BJ (cell line): Measurements from ENCODE around the gene AURKAIP1. TPM values are rescaled to one million over a fixed set of nuclear protein-coding genes. Genes with fewer than 3 reads are reported as not detected.
"Not testable (repeated sequence)": the region's sequence is repeated elsewhere in the genome, so short reads cannot be mapped to it uniquely, and the experiment has no call there.

ENCODE experiments used
- CTCF ChIA-PET: fragments of 350-600 bp; formaldehyde crosslinking; extraction: SDS; loops from one replicate; lab custom pipeline; 2021; ENCODE audit warnings: antibody characterized with exemption, inconsistent platforms; lab: Yijun Ruan, JAX
- POLR2A ChIA-PET: fragments of 300-600 bp; sonication (Branson Sonifier 250); formaldehyde crosslinking; extraction: SDS; loops from one replicate; lab custom pipeline; 2021; ENCODE audit warnings: antibody characterized with exemption; lab: Charles Lee
- DNase-seq: peaks from one replicate; pipeline ENCODE4 v3.0.0-alpha.2; 2011; ENCODE audit warnings: low read depth
- H3K27me3 ChIP-seq: 2 replicates; pipeline ENCODE4 v1.6.0; 2011; ENCODE audit warnings: low read length; ENCODE audit not compliant: control insufficient read depth, insufficient read depth
- H3K36me3 ChIP-seq: 2 replicates; pipeline ENCODE4 v1.5.1; 2011; ENCODE audit warnings: low read length; ENCODE audit not compliant: control insufficient read depth, insufficient read depth
- H3K4me3 ChIP-seq: 2 replicates; pipeline ENCODE4 v1.5.1; 2011; ENCODE audit warnings: low read depth, mild to moderate bottlenecking, control low read depth, low read length
- polyA plus RNA-seq: library from polyadenylated mRNA; depleted of rRNA; stranded (reverse); fragments of >200 nt; gene quantifications from 2 replicates; pipeline ENCODE4 v1.2.3, GENCODE V29; 2011
- TF ChIP-seq, protein P1 (sequence below): IDR thresholded peaks from 2 replicates; pipeline ENCODE4 v1.5.1; 2011; ENCODE audit warnings: low read depth, mild to moderate bottlenecking, control low read depth, inconsistent platforms, low read length, moderate library complexity; ENCODE audit not compliant: insufficient read depth

The AURKAIP1 gene
- polyA plus RNA-seq, 1 experiment, result 97.8 TPM

- DNase-seq, result no peak
- ChIA-PET CTCF (interaction anchor here (1.8 to 2.4 kb wide), 2 partner anchors 11 to 16 kb away, joined by 7 to 8 read pairs; partner anchors contain the start of gene CCNL2), POLR2A (no interaction called here)
- TF ChIP-seq, protein P1, sequence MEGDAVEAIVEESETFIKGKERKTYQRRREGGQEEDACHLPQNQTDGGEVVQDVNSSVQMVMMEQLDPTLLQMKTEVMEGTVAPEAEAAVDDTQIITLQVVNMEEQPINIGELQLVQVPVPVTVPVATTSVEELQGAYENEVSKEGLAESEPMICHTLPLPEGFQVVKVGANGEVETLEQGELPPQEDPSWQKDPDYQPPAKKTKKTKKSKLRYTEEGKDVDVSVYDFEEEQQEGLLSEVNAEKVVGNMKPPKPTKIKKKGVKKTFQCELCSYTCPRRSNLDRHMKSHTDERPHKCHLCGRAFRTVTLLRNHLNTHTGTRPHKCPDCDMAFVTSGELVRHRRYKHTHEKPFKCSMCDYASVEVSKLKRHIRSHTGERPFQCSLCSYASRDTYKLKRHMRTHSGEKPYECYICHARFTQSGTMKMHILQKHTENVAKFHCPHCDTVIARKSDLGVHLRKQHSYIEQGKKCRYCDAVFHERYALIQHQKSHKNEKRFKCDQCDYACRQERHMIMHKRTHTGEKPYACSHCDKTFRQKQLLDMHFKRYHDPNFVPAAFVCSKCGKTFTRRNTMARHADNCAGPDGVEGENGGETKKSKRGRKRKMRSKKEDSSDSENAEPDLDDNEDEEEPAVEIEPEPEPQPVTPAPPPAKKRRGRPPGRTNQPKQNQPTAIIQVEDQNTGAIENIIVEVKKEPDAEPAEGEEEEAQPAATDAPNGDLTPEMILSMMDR, result no peak
- H3K27me3 ChIP-seq, result no peaks in the 10 kb centered on the region
- H3K4me3 ChIP-seq, result no peak overlapping the region
- peaks cover 46% of the 10 kb centered on the region for H3K36me3 ChIP-seq
Measured at GRCh38 chr1:1388078-1388472, 13.1 kb upstream of the AURKAIP1 start.

GRCh38 chr1:1387098-1388077 lies 12.4 kb upstream of the AURKAIP1 start:
- TF ChIP-seq, protein P1, result no peak
- POLR2A ChIA-PET, result no interaction called here
- no peak overlapping the region for H3K4me3 ChIP-seq
- H3K36me3 ChIP-seq, result peaks cover 40% of the 10 kb centered on the region
- CTCF ChIA-PET, result interaction anchor here (0.6 to 1.8 kb wide), 3 partner anchors 8 to 15 kb away, joined by 4 to 8 read pairs (median 4); partner anchors contain the start of gene CCNL2
- no peaks in the 10 kb centered on the region for H3K27me3 ChIP-seq
- no peak for DNase-seq

DNA sequence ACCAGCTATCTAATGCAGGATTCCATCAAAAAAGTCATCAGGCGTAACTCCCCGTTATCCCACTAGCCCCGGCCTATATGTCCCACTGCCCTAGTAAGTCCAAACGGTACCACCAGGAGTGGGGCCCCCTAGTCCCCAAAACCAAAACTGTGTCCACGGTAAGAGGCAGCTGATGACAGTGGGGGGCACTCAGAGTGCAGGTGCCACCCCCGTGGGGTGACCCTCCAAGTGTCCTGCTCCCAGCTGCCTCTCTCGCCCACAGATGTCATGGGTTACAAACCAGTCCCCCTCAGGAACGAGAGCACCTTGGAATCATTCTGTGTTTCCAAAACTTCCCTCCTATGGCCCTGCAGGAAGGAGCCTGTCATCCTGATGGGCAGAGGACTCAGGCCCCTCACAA lies 10.9 kb upstream of the AURKAIP1 start:
- ChIA-PET POLR2A (no interaction called here), CTCF (interaction anchor here (0.7 kb wide), 1 partner anchor 11 kb away, joined by 3 read pairs; the partner anchor contains the start of gene AURKAIP1)
- Histone ChIP-seq H3K27me3 (no peaks in the 10 kb centered on the region), H3K36me3 (peaks cover 38% of the 10 kb centered on the region), H3K4me3 (no peak overlapping the region)
- TF ChIP-seq, protein P1, result no peak
- no peak for DNase-seq

DNA sequence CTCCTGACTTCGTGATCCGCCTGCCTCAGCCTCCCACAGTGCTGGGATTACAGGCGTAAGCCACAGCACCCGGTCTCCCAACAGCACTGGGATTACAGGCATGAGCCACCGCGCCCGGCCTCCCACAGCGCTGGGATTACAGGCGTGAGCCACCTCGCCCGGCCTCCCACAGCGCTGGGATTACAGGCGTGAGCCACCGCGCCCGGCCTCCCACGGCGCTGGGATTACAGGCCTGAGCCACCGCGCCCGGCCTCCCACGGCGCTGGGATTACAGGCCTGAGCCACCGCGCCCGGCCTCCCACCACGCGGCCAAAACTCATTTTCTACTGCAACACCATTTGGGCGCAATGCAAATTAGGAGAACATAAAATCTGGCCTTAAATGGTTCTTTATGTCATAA lies 10.3 kb upstream of the AURKAIP1 start:
- POLR2A ChIA-PET, H3K4me3 ChIP-seq, H3K27me3 ChIP-seq, DNase-seq: not testable (repeated sequence)
- CTCF ChIA-PET, result interaction anchor here (0.7 kb wide), 1 partner anchor 10 kb away, joined by 3 read pairs; the partner anchor contains the start of gene AURKAIP1
- H3K36me3 ChIP-seq, result peaks cover 37% of the 10 kb centered on the region

- peaks cover 12% of the 10 kb centered on the region for H3K36me3 ChIP-seq
- CTCF ChIA-PET, result no interaction called here
- DNase-seq, result no peak
- POLR2A ChIA-PET, result no interaction called here
- no peaks in the 10 kb centered on the region for H3K27me3 ChIP-seq
- TF ChIP-seq, protein P1, result no peak
- H3K4me3 ChIP-seq, result no peak overlapping the region
Measured at GRCh38 chr1:1381294-1381693, 6.3 kb upstream of the AURKAIP1 start.
